Measurements from ENCODE around the gene NUDC. TPM values are rescaled to one million over a fixed set of nuclear protein-coding genes. Genes with fewer than 3 reads are reported as not detected.
A peak's percentile ranks its signal among the peaks of the same experiment; 100 is the strongest.
"Not testable (repeated sequence)": the region's sequence is repeated elsewhere in the genome, so short reads cannot be mapped to it uniquely, and the experiment has no call there.

Gene NUDC
- total and polyA plus RNA-seq, 5 donors from 2014 or later = 41.2 to 93.4 (median 82.0) TPM

DNA sequence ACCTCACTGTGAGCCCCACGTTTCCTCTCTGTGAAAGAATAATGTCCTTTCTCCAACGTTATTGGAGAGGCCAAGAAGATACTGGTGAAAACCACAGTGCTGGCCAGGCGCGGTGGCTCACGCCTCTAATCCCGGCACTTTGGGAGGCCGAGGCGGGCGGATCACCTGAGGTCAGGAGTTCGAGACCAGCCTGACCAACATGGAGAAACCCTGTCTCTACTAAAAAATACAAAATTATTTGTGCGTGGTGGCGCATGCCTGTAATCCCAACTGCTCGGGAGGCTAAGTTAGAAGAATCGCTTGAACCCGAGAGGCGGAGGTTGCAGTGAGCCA lies 27.1 kb downstream of the NUDC start:
- not testable (repeated sequence) for H3K9me3 Mint-ChIP-seq; H3K27me3 ChIP-seq (ENCODE audit: control insufficient read depth, insufficient read depth, low read length); H3K27me3 Mint-ChIP-seq; ATAC-seq (ENCODE audit: low read depth in 2 of 2); H3K4me1 Mint-ChIP-seq; H3K27ac ChIP-seq (ENCODE audit: insufficient read depth, low read length, poor library complexity, severe bottlenecking); H3K4me3 Mint-ChIP-seq; H3K4me3 ChIP-seq (ENCODE audit: low read depth, low read length); DNase-seq; H3K4me1 ChIP-seq (ENCODE audit: control insufficient read depth, insufficient read depth, low read length, poor library complexity, severe bottlenecking); H3K27ac Mint-ChIP-seq; H3K9me3 ChIP-seq (ENCODE audit: control insufficient read depth in 2 of 2, low read length in 2 of 2)
- H3K36me3 ChIP-seq (ENCODE audit: control insufficient read depth, insufficient read depth, low read length) = peaks cover 26% of the 10 kb centered on the region
- peaks cover 27% of the 10 kb centered on the region for H3K36me3 Mint-ChIP-seq

DNA sequence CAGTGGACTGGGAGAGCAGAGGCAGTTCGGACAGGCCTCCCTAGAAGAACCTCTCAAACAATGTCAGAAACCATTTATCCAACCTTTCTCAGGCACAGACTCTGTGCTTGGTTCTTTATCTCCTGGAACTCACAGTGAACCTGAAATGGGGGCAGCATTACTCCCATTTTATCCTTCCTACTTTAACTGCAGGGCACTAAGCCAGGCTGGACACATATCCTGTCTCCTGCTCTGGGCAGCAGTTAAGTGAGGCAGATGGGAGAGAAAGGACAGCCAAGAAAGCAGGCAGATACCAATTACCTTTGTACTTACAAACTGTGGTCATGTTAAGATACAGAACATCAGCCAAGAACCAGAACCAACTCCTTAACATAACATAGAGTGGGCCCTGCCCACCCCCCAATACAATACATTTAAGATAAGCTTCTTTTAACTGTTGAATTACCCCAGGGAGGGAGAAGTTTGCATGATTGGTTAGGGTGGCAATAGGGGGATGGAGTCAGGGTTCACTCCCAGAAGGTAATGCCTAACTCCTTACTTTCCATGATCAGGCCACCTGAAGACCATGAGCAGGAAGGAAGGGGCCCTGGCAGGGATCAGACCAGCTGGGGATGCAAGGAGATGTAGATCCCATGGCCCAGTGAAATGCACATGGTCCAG lies 27.9 kb downstream of the NUDC start:
- no peaks in the 10 kb centered on the region for H3K27me3 Mint-ChIP-seq
- no peak overlapping the region for H3K4me3 Mint-ChIP-seq
- no peaks in the 10 kb centered on the region for H3K27me3 ChIP-seq (ENCODE audit: control insufficient read depth, insufficient read depth, low read length)
- H3K27ac Mint-ChIP-seq = peak overlapping the region; percentile 12 to 74 (median 46)
- H3K36me3 ChIP-seq (ENCODE audit: control insufficient read depth, insufficient read depth, low read length) = peaks cover 22% of the 10 kb centered on the region
- H3K4me1 Mint-ChIP-seq = peaks cover 0 to 3% (median 1%) of the 10 kb centered on the region in 4 donors
- H3K27ac ChIP-seq (ENCODE audit: insufficient read depth, low read length, poor library complexity, severe bottlenecking) = no peak overlapping the region
- H3K36me3 Mint-ChIP-seq = peaks cover 26% of the 10 kb centered on the region
- H3K9me3 ChIP-seq (ENCODE audit: control insufficient read depth in 2 of 2, low read length in 2 of 2) = no peaks in the 10 kb centered on the region
- ATAC-seq (ENCODE audit: low read depth in 2 of 2) = no peak
- DNase-seq = no peak
- no peak overlapping the region for H3K4me3 ChIP-seq (ENCODE audit: low read depth, low read length)
- H3K4me1 ChIP-seq (ENCODE audit: control insufficient read depth, insufficient read depth, low read length, poor library complexity, severe bottlenecking) = no peaks in the 10 kb centered on the region
- H3K9me3 Mint-ChIP-seq = peaks cover 0 to 2% (median 0%) of the 10 kb centered on the region in 7 donors

DNA sequence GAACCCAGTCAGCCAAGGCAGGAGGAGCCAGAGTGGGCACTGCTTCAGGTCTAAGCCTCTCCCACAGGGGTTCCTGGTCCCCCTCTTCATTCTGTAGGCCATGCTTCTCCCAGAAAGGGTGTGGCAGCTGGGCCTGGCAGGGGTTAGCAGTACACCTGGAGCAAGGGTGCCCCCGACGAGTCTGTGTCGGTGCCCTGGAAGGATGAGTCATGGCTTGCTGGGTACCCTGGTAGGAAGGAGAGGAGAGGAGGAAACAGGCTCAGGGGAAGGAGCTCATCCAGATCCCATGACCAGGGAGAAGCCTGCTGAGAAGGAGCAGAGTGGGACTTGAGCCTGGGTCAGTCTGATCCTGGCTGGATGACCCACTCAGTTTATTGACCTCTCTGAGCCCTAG lies 28.4 kb downstream of the NUDC start:
- no peak overlapping the region for H3K27ac ChIP-seq (ENCODE audit: insufficient read depth, low read length, poor library complexity, severe bottlenecking)
- Mint-ChIP-seq H3K9me3 (peaks cover 0 to 2% (median 0%) of the 10 kb centered on the region in 7 donors), H3K27ac (peak overlapping the region in 1 of 3 donors; percentile 74), H3K27me3 (no peaks in the 10 kb centered on the region), H3K36me3 (peaks cover 24% of the 10 kb centered on the region), H3K4me3 (no peak overlapping the region), H3K4me1 (peaks cover 0 to 3% (median 1%) of the 10 kb centered on the region in 4 donors)
- peaks cover 18% of the 10 kb centered on the region for H3K36me3 ChIP-seq (ENCODE audit: control insufficient read depth, insufficient read depth, low read length)
- H3K4me3 ChIP-seq (ENCODE audit: low read depth, low read length) = no peak overlapping the region
- H3K4me1 ChIP-seq (ENCODE audit: control insufficient read depth, insufficient read depth, low read length, poor library complexity, severe bottlenecking) = no peaks in the 10 kb centered on the region
- no peaks in the 10 kb centered on the region for H3K27me3 ChIP-seq (ENCODE audit: control insufficient read depth, insufficient read depth, low read length)
- DNase-seq (no peak), ATAC-seq (ENCODE audit: low read depth in 2 of 2) (no peak)
- no peaks in the 10 kb centered on the region for H3K9me3 ChIP-seq (ENCODE audit: control insufficient read depth in 2 of 2, low read length in 2 of 2)

DNA sequence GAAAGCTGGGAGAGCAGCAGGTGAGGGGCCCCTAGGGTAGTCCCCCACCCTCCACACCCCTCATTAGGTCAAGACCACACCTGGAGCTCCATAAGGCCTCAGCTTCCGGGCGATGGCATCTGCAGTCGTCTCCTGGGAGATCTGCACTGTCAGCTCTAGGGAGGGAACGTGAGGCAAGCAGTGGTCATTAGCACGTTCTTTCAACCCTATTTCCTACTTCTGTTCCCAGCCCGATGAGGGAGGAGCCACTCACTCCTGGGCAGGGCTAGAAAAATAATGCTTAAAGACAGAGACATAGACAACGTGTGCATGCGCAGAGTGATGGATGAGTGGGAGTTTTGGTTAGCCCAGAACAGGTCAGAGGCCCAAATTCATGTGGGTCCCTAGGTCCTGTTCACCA lies 29.1 kb downstream of the NUDC start:
- Histone ChIP-seq H3K36me3 (ENCODE audit: control insufficient read depth, insufficient read depth, low read length) (peaks cover 12% of the 10 kb centered on the region), H3K27me3 (ENCODE audit: control insufficient read depth, insufficient read depth, low read length) (no peaks in the 10 kb centered on the region), H3K4me3 (ENCODE audit: low read depth, low read length) (no peak overlapping the region), H3K9me3 (ENCODE audit: control insufficient read depth in 2 of 2, low read length in 2 of 2) (no peaks in the 10 kb centered on the region), H3K4me1 (ENCODE audit: control insufficient read depth, insufficient read depth, low read length, poor library complexity, severe bottlenecking) (no peaks in the 10 kb centered on the region), H3K27ac (ENCODE audit: insufficient read depth, low read length, poor library complexity, severe bottlenecking) (no peak overlapping the region)
- Mint-ChIP-seq H3K27ac (no peak overlapping the region), H3K4me1 (peaks cover 0 to 3% (median 1%) of the 10 kb centered on the region in 4 donors), H3K4me3 (peak overlapping the region in 1 of 4 donors; percentile 88), H3K9me3 (peaks cover 0 to 2% (median 0%) of the 10 kb centered on the region in 7 donors), H3K36me3 (peaks cover 18% of the 10 kb centered on the region), H3K27me3 (peaks cover 6% of the 10 kb centered on the region)
- DNase-seq (no peak), ATAC-seq (ENCODE audit: low read depth in 2 of 2) (no peak)

DNA sequence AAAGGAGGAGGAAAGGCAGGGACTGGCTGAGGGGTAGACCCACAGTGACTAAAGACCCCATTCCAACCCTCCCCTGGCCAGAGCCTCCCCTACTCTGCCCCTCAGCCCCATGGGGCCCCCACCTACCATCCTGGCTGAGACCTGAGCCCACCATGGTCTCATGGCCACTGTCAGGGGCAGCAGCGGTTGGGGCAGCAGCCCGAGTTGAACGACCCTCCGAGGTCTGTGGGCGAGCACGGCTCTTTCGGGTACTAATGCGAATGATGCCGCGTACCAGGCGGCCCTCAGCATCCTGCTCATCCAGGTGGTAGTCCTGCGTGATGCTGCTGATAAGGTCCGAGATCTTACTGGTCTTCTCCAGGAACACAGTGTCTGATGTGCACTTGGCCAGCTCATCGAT lies 29.7 kb downstream of the NUDC start:
- Histone ChIP-seq H3K36me3 (ENCODE audit: control insufficient read depth, insufficient read depth, low read length) (peaks cover 5% of the 10 kb centered on the region), H3K9me3 (ENCODE audit: control insufficient read depth in 2 of 2, low read length in 2 of 2) (peaks cover 0 to 1% of the 10 kb centered on the region in 2 experiments), H3K27ac (ENCODE audit: insufficient read depth, low read length, poor library complexity, severe bottlenecking) (no peak overlapping the region), H3K27me3 (ENCODE audit: control insufficient read depth, insufficient read depth, low read length) (no peaks in the 10 kb centered on the region), H3K4me1 (ENCODE audit: control insufficient read depth, insufficient read depth, low read length, poor library complexity, severe bottlenecking) (no peaks in the 10 kb centered on the region), H3K4me3 (ENCODE audit: low read depth, low read length) (no peak overlapping the region)
- peaks cover 16% of the 10 kb centered on the region for H3K36me3 Mint-ChIP-seq
- H3K27ac Mint-ChIP-seq = peak overlapping the region in 1 of 3 donors; percentile 32
- no peak for DNase-seq
- peaks cover 0 to 3% (median 1%) of the 10 kb centered on the region in 4 donors for H3K4me1 Mint-ChIP-seq
- H3K27me3 Mint-ChIP-seq = peaks cover 6% of the 10 kb centered on the region
- H3K4me3 Mint-ChIP-seq = no peak overlapping the region
- H3K9me3 Mint-ChIP-seq = peaks cover 0 to 2% (median 0%) of the 10 kb centered on the region in 7 donors
- no peak for ATAC-seq (ENCODE audit: low read depth in 2 of 2)

DNA sequence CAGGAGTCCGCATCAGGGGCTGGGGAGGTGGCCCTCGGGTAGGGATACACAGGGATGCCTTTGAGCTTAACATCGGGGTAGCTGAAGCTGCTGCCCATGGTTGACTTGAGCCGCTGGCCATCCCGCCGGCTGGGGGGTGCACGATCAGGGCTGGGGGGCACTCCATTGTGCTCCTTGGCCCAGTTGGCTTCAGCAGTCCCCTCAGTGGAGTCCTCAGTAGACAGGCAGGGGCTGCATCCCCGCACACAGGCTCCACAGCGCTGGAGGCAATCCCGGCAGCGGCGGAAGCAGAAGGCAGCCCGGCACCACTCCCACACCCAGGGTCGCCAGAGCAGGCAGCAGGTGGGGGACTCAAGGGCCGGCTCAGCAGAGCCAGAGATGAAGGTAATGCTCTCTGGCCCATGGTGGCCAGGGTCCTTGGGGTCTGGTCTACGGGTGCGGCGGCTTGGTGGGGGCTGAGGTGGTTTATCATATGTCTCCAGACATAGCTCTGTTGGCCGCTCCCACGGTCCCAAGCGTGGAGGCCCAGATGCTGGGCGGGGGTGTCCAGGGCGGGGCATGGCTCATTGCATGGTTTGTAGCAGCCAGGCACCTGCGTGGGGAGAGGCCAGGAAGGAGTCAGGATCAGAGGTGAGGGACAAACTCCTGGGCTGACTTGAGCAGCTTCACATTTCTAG lies 30.4 kb downstream of the NUDC start:
- Histone ChIP-seq H3K27ac (ENCODE audit: insufficient read depth, low read length, poor library complexity, severe bottlenecking) (no peak overlapping the region), H3K27me3 (ENCODE audit: control insufficient read depth, insufficient read depth, low read length) (no peaks in the 10 kb centered on the region), H3K9me3 (ENCODE audit: control insufficient read depth in 2 of 2, low read length in 2 of 2) (peaks cover 0 to 3% of the 10 kb centered on the region in 2 experiments), H3K4me3 (ENCODE audit: low read depth, low read length) (no peak overlapping the region), H3K4me1 (ENCODE audit: control insufficient read depth, insufficient read depth, low read length, poor library complexity, severe bottlenecking) (no peaks in the 10 kb centered on the region), H3K36me3 (ENCODE audit: control insufficient read depth, insufficient read depth, low read length) (peaks cover 1% of the 10 kb centered on the region)
- DNase-seq (no peak), ATAC-seq (ENCODE audit: low read depth in 2 of 2) (no peak)
- H3K27me3 Mint-ChIP-seq = peaks cover 7% of the 10 kb centered on the region
- H3K4me1 Mint-ChIP-seq = peaks cover 0 to 3% (median 1%) of the 10 kb centered on the region in 4 donors
- H3K27ac Mint-ChIP-seq = peak overlapping the region in 1 of 3 donors; percentile 90
- no peak overlapping the region for H3K4me3 Mint-ChIP-seq
- peaks cover 0 to 3% (median 0%) of the 10 kb centered on the region in 7 donors for H3K9me3 Mint-ChIP-seq
- peaks cover 21% of the 10 kb centered on the region for H3K36me3 Mint-ChIP-seq

DNA sequence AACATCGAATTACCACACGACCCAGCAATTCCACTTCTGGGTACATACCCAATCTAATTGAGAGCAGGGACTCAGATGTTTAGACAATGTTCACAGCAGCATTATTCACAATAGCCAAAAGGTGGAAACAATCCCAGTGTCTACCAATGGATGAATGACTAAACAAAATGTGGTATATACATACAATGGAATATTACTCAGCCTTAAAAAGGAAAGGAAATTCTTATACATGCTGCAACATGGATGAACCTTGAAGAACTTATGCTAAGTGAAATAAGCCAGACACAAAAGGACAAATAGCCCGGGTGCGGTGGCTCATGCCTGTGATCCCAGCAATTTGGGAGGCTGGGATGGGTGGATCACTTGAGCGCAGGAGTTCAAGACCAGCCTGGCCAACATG lies 31.8 kb downstream of the NUDC start:
- H3K9me3 ChIP-seq (ENCODE audit: control insufficient read depth in 2 of 2, low read length in 2 of 2) = peaks cover 0 to 3% of the 10 kb centered on the region in 2 experiments
- Mint-ChIP-seq H3K4me1 (peaks cover 0 to 3% (median 1%) of the 10 kb centered on the region in 4 donors), H3K27ac (no peak overlapping the region), H3K27me3 (peaks cover 17% of the 10 kb centered on the region), H3K36me3 (peaks cover 21% of the 10 kb centered on the region), H3K9me3 (peaks cover 0 to 3% (median 0%) of the 10 kb centered on the region in 7 donors), H3K4me3 (no peak overlapping the region)
- DNase-seq (no peak), ATAC-seq (ENCODE audit: low read depth in 2 of 2) (no peak)
- H3K27me3 ChIP-seq (ENCODE audit: control insufficient read depth, insufficient read depth, low read length) = peaks cover under 1% of the 10 kb centered on the region
- H3K27ac ChIP-seq (ENCODE audit: insufficient read depth, low read length, poor library complexity, severe bottlenecking) = no peak overlapping the region
- no peak overlapping the region for H3K4me3 ChIP-seq (ENCODE audit: low read depth, low read length)
- no peaks in the 10 kb centered on the region for H3K4me1 ChIP-seq (ENCODE audit: control insufficient read depth, insufficient read depth, low read length, poor library complexity, severe bottlenecking)
- no peaks in the 10 kb centered on the region for H3K36me3 ChIP-seq (ENCODE audit: control insufficient read depth, insufficient read depth, low read length)
